Activated T-helper 17 cell treated with anti-CD3 and anti-CD28 coated beads, Interleukin-2, amount 50 U/mL, for 72 hours (primary cell): Measurements from ENCODE around the gene FER1L5. TPM values are rescaled to one million over a fixed set of nuclear protein-coding genes. Genes with fewer than 3 reads are reported as not detected.

ENCODE experiments used
- ATAC-seq: fragments of 150-1000 bp; cut with Tn5 transposase; replicated peaks from 2 replicates; pipeline ENCODE4 v1.10.0; 2021; ENCODE audit warnings: mild to moderate bottlenecking, moderate library complexity
- H3K27ac Mint-ChIP-seq: one replicate; pipeline ENCODE4 v1.8.0; 2022; ENCODE audit warnings: mixed read lengths
- H3K27me3 Mint-ChIP-seq: one replicate; pipeline ENCODE4 v1.8.0; 2022; ENCODE audit warnings: mixed read lengths
- H3K36me3 Mint-ChIP-seq: one replicate; pipeline ENCODE4 v1.8.0; 2022; ENCODE audit warnings: low read depth, mild to moderate bottlenecking, mixed read lengths
- H3K4me1 Mint-ChIP-seq: one replicate; pipeline ENCODE4 v1.8.0; 2022; ENCODE audit warnings: mixed read lengths
- H3K4me3 Mint-ChIP-seq: one replicate; pipeline ENCODE4 v1.8.0; 2022; ENCODE audit warnings: mild to moderate bottlenecking, mixed read lengths
- H3K9me3 Mint-ChIP-seq: one replicate; pipeline ENCODE4 v1.8.0; 2022; ENCODE audit warnings: mixed read lengths
- total RNA-seq, 2 donors: library from RNA; stranded (reverse); gene quantifications; one replicate each; pipeline ENCODE4 v1.2.3, GENCODE V29; 2022

Gene FER1L5
- total RNA-seq, 2 donors from 2014 or later = not detected

DNA sequence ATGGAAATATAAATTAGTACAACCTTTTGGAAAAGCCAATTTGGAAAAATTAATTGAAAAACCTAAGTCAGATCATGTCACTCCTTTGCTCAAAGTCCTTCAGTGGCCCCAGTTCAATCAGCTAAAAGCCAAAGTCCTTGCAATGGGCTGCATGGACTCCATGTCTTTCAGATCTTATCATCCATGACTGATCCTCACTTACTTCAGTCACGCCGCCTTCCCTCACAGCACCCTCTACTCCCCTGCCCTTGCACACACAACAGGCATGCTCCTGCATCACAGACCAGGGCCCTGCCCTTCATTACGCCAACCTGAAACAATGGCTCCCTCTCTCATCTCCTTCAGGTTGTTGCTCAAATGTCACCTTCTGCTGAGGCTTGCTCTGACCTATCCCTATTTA, 20.0 kb upstream of the FER1L5 start:
- Mint-ChIP-seq H3K4me1 (peaks cover 18% of the 10 kb centered on the region), H3K36me3 (peaks cover 94% of the 10 kb centered on the region), H3K9me3 (no peaks in the 10 kb centered on the region), H3K27me3 (no peaks in the 10 kb centered on the region), H3K4me3 (no peak overlapping the region), H3K27ac (no peak overlapping the region)
- ATAC-seq = no peak

DNA sequence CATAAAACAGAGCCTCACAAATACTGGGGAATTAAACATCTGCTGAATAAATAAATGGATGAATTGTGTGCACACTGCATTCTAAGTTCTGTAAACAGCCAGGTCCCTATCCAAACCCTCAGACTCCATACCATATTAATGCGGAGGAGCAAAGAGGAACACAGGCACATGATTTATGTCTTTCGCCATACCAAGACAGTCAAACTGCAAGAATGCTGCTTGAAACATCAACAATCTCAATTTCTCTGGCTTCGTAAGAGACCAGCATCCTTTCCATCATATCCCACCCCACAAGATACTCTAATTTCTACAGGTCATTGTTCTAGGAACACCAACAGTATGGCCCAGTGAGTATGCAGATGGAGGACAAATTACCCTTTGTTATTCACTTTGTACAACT, 19.4 kb upstream of the FER1L5 start:
- no peaks in the 10 kb centered on the region for H3K9me3 Mint-ChIP-seq
- ATAC-seq = no peak
- H3K36me3 Mint-ChIP-seq = peaks cover 94% of the 10 kb centered on the region
- no peaks in the 10 kb centered on the region for H3K27me3 Mint-ChIP-seq
- no peak overlapping the region for H3K27ac Mint-ChIP-seq
- peaks cover 18% of the 10 kb centered on the region for H3K4me1 Mint-ChIP-seq
- no peak overlapping the region for H3K4me3 Mint-ChIP-seq

DNA sequence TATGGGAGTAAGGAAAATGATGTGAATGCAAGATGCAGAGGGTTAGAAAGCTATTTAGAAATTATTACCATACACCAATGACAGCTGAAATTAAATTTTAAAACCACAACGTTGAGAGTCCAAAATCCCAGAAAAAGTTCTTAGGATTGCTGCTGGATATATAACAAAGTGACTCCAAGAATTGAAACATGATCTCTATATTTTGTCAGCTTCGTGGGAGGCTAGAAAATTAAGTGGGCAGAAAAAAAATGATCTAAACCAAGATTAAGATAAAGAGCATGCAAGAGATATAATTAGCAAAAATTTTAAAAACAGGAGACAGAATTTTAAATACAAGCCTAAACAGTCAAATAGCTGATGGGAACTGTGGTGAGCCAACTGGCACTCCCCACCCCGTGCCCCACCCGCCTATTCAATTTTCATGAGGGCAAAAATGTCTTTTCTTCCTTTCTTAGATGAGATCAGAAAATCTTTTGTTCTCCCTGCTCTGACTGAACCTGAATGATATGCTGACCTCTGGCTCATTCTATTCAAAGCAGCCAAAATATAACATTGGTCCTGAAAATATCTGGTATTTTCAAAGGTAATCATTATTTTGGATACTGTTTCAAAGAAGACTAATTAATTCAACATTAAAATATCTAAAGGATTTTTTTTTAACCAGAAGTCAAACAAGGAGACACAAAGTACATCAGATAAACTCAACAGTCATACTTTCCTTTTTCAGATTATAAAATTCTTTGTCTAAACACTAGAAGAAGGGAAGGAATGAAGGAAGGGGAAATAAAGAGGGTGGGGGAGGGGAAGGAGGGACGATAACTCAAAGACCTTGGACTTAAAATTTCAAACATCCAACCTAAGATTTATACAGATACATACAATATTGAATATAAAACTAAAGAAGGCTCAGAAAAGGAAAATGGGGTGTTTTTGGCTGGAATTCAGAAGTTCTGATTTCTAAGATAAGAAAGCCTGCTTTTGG, 16.7 kb upstream of the FER1L5 start:
- no peaks in the 10 kb centered on the region for H3K9me3 Mint-ChIP-seq
- peaks cover 94% of the 10 kb centered on the region for H3K36me3 Mint-ChIP-seq
- no peaks in the 10 kb centered on the region for H3K27me3 Mint-ChIP-seq
- no peak overlapping the region for H3K27ac Mint-ChIP-seq
- no peak overlapping the region for H3K4me3 Mint-ChIP-seq
- H3K4me1 Mint-ChIP-seq = peaks cover 13% of the 10 kb centered on the region
- ATAC-seq = no peak

DNA sequence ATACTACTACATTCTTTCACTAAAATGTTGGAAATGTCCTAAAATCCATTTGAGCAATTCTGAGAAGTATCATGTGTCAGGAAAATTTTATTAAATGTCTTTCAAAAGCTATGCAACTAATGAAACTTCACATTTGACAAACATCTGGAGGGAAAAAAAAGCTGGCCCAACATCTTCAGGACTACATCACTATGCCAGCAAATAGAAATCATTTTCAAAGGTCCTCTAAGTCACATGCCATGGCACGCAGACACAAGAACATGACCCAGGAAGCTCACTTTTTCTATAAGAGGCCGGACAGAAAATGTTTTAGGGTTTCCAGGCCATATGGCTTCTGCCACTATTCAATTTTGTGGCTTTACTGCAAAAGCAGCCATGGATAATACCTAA, 16.0 kb upstream of the FER1L5 start:
- Mint-ChIP-seq H3K36me3 (peaks cover 94% of the 10 kb centered on the region), H3K9me3 (no peaks in the 10 kb centered on the region), H3K27me3 (no peaks in the 10 kb centered on the region), H3K4me3 (no peak overlapping the region), H3K27ac (no peak overlapping the region), H3K4me1 (peaks cover 16% of the 10 kb centered on the region)
- ATAC-seq = no peak

DNA sequence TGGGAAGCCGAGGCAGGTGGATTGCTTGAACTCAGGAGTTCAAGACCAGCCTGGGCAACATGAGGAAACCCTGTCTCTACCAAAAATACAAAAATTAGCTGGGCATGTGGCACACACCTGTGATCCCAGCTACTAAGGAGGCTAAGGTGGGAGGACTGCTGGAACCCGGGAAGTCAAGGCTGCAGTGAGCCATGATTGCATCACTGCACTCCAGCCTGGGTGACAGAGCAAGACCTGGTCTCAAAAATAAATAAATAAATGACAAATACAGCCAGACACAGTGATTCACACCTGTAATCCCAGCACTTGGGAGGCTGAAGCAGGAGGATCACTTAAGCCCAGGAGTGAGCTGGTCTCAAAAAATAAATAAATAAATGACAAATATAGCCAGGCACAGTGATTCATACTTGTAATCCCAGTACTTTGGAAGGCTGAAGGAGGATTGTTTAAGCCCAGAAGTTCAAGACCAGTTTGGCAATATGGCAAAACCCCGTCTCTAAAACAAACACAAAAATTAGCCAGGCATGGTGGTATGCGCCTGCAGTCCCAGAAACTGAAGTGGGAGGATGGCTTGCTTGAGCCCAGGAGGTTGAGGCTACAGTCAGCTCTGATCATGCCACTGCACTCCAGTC, 10.6 kb upstream of the FER1L5 start:
- ATAC-seq = no peak
- no peaks in the 10 kb centered on the region for H3K9me3 Mint-ChIP-seq
- H3K27ac Mint-ChIP-seq = no peak overlapping the region
- H3K27me3 Mint-ChIP-seq = no peaks in the 10 kb centered on the region
- H3K4me3 Mint-ChIP-seq = no peak overlapping the region
- H3K4me1 Mint-ChIP-seq = peaks cover 27% of the 10 kb centered on the region
- H3K36me3 Mint-ChIP-seq = peaks cover 99% of the 10 kb centered on the region

DNA sequence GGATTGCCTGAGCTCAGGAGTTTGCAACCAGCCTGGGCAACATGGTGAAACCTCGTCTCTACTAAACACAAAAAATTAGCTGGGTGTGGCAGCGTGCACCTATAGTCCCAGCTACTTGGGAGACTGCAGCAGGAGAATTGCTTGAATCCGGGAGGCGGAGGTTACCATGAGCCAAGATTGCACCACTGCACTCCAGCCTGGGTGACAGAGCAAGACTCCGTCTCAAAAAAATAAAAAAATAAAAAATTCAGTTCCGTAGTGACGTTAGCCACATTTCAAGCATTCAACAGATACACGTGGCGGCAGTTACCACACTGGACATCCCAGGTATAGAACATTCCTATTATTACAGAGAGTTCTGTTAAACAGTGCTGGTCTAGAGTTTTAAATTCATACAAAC, 8.9 kb upstream of the FER1L5 start:
- Mint-ChIP-seq H3K4me1 (peaks cover 31% of the 10 kb centered on the region), H3K36me3 (peaks cover 92% of the 10 kb centered on the region), H3K4me3 (no peak overlapping the region), H3K27ac (no peak overlapping the region), H3K27me3 (no peaks in the 10 kb centered on the region), H3K9me3 (no peaks in the 10 kb centered on the region)
- no peak for ATAC-seq

DNA sequence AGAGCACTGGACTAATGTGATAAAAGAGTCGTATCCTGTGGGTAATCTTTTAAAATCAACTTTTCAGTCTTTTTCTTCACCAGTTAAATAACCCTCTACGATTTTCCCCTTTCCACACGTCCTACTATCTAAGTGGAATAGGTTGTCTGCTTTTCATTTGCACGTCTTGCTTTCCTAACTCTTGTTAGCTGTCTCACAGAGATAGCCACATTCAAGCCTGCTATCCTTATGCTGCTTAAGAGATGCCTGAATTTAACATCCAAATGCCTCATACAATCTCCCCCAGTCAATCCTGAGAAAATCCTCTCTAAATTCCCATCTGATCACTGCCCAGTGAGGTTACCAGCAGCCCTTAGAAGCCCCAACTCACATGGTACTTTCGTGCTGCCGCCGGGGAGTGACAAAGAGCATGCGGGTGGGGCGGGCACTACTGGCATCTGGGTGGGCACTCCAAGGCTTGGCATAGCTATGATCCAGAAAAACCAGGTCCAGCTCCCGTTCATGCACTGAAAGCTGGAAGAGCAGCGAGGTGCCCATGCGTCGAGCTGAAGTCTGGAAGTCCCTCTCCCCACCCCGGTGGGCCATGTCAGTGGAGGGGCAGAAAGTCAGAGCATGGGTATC, 5.9 kb upstream of the FER1L5 start:
- Mint-ChIP-seq H3K27me3 (no peaks in the 10 kb centered on the region), H3K9me3 (no peaks in the 10 kb centered on the region), H3K36me3 (peaks cover 62% of the 10 kb centered on the region), H3K4me3 (peak overlapping the region; percentile 93), H3K27ac (peak overlapping the region; percentile 88), H3K4me1 (peaks cover 26% of the 10 kb centered on the region)
- ATAC-seq = no peak

DNA sequence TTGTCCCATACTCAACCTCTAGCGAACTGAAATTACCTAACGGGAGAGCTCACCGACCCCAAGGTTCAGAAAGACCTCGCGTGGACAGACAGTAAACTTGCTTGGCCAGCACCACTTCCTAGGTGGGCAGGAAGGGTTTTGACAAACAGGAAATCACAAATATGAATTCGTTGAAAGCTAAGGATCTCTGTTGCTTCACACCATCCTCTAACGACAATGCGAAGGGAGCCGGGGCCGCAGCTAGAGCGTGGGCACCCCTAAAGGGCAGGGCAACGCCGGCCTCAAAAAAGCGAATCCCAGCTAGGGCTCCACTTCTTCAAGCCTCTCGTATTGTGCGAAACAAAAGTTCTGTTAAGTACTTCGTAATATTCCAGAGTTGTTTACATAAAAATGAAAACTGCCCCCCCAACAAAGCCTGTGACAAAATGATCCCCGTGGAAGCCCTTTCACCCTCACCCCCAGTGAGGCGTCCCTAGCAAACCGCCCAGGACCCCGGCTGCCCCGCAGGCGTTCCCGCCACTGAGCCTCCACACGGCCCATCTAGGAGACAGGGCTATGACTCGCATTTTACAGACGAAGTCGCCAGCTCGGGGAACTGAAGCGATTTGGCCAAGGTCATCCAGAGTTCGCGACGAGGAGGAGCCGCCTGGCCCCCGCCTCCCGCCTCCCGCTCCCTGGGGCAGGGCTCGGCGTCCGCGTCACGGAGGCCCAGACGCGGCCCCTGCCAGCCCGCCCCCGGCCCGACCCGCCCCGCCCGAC, 5.0 kb upstream of the FER1L5 start:
- peaks cover 53% of the 10 kb centered on the region for H3K36me3 Mint-ChIP-seq
- peak overlapping the region; percentile 93 for H3K4me3 Mint-ChIP-seq
- peaks cover 26% of the 10 kb centered on the region for H3K4me1 Mint-ChIP-seq
- peak overlapping the region; percentile 88 for H3K27ac Mint-ChIP-seq
- H3K27me3 Mint-ChIP-seq = no peaks in the 10 kb centered on the region
- peak; percentile 94 for ATAC-seq
- H3K9me3 Mint-ChIP-seq = no peaks in the 10 kb centered on the region

DNA sequence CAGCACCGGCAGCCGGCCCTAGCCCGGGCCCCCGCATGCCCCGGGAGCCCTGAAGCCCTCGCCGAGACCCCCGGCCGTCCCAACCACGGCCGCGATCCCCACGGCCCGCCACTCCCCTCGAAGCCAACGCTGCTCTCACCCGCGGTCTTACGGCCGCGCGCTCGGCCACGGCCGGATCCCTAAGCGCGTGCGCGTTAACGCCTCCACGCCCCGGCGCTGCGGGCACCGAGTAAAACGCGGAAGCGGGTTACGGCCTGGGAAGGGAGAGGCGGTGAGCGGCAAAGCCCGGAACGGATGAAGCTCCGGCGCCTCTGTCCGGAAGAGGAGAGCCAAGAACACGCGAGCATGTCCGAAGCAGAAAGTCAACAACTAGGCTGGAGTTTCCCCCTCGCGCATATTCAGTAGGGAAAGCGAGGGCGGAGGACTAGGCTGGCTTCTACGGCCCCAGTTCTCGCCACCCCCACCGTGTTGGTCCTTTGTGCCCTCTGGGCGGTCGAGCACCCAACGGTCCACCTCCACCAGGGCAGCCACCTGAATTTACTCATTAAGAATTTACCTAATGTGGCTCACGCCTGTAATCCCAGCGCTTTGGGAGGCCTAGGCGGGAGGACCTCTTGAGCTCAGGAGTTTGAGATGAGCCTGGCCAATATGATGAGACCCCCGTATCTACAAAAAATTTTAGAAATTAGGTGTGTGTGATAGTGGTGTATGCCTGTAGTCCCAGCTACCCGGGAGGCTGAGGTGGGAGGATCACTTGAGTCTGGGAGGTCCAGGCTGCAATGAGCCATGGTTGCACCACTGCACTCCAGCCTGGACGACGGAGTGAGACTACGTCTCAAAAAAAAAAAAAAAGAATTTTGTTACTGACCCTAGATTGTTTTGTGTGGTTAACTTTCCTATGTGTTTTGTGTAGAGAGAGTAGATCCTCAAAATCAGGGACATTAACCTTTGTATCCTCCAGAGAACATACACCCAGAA, 4.1 kb upstream of the FER1L5 start, which contains the start of gene KANSL3:
Gene KANSL3, minus strand, starts transcription at position 169 of the 978 bp plus-strand sequence. CDS start 1,177 bp downstream, outside the sequence.
- Mint-ChIP-seq H3K4me3 (peak within 1 kb of the TSS; percentile 93), H3K9me3 (no peaks in the 10 kb centered on the region), H3K36me3 (peaks cover 45% of the 10 kb centered on the region), H3K4me1 (peaks cover 26% of the 10 kb centered on the region), H3K27me3 (no peaks in the 10 kb centered on the region), H3K27ac (peak within 1 kb of the TSS; percentile 88)
- ATAC-seq = peak; percentile 80

DNA sequence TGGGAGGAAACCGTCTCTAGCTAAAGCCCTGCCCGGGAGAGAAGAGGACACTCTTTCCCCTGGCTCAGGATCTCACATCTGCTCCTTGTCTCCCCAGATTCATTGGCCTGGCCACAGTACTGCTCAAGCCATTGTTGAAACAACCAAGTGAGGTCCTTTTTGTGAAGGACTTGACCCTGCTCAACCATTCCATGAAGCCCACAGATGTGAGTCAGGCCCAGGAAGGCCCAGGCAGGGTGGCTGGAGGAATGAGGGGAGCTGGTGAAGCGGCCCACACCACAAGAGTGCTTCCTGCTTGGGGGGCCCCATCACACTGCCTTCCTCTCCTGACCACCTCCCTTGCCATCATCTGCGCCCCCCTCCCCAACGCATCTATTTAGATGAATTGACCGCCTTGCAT, 5.1 kb downstream of the FER1L5 start:
- peaks cover 3% of the 10 kb centered on the region for H3K27me3 Mint-ChIP-seq
- no peaks in the 10 kb centered on the region for H3K36me3 Mint-ChIP-seq
- H3K9me3 Mint-ChIP-seq = no peaks in the 10 kb centered on the region
- H3K4me1 Mint-ChIP-seq = no peaks in the 10 kb centered on the region
- no peak overlapping the region for H3K27ac Mint-ChIP-seq
- no peak for ATAC-seq
- no peak overlapping the region for H3K4me3 Mint-ChIP-seq

DNA sequence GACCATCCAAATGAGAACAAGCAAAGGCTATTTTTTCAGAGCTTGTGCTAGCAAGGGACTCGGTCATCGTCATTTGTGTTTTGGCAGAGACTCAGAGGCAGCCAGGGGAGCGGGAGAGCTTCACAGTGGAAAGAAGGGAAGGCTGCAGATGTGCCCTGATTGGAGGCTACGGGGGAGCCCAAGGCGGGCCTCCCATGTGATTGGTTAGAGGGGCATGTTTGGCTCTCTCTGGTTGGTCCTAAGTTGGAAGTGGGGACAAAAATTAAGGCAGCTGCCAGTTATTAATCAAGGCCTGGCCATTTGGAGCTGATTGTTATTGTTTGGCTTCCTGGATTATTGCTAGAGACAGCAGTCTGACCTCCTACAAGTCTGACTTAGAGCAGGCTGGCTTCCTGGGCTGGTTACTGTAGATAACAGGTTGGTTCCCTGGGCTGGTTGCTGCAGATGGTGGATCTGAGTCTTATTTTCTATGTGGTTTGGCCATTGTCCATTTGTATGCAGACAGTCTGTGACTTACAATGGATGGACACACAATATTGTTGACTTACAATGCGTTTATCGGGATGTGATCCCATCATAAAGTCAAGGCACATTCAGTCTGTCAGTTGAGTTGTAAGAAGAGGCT, 5.9 kb downstream of the FER1L5 start:
- H3K27me3 Mint-ChIP-seq = peaks cover 3% of the 10 kb centered on the region
- H3K9me3 Mint-ChIP-seq = no peaks in the 10 kb centered on the region
- H3K4me1 Mint-ChIP-seq = no peaks in the 10 kb centered on the region
- ATAC-seq = no peak
- no peak overlapping the region for H3K4me3 Mint-ChIP-seq
- no peak overlapping the region for H3K27ac Mint-ChIP-seq
- no peaks in the 10 kb centered on the region for H3K36me3 Mint-ChIP-seq

DNA sequence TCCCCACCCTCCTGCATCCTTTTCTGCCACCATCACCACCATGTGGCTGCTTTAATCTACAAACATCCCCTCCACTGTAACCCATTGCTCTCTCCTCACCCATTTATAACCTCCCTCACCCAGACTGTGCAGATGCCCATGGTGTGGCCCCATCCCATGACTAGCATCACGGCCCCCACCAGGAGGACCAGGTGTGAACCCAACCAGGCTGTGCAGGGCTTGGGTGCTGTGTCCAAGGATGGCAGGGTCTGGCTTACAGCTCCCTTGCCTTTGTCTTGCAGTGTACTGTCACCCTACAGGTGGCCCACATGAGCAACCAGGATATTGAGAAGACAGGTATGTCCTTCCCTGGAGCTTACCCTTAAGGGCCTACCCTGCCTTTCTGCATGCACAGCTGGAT, 6.8 kb downstream of the FER1L5 start:
- Mint-ChIP-seq H3K27me3 (peaks cover 3% of the 10 kb centered on the region), H3K9me3 (no peaks in the 10 kb centered on the region), H3K27ac (no peak overlapping the region), H3K4me3 (no peak overlapping the region), H3K4me1 (no peaks in the 10 kb centered on the region), H3K36me3 (no peaks in the 10 kb centered on the region)
- ATAC-seq = no peak

DNA sequence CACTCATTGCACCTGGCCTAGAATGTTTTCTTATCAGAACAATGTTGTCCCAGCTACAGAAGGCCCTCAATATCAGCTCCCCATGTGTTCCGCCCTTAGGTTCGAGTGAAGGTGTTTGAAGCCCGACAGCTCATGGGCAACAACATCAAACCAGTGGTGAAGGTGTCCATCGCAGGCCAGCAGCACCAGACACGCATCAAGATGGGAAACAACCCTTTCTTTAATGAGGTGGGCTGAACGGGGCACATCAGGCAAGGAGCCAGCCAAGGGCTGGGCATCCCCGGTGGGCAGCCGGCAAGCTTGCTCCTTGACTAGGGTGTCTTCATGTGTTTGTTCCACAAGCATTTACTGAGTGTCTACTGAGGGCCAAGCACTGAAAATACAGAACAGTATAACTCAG, 9.2 kb downstream of the FER1L5 start:
- H3K4me3 Mint-ChIP-seq = no peak overlapping the region
- H3K36me3 Mint-ChIP-seq = no peaks in the 10 kb centered on the region
- no peaks in the 10 kb centered on the region for H3K4me1 Mint-ChIP-seq
- no peak for ATAC-seq
- H3K27ac Mint-ChIP-seq = no peak overlapping the region
- peaks cover 3% of the 10 kb centered on the region for H3K27me3 Mint-ChIP-seq
- H3K9me3 Mint-ChIP-seq = no peaks in the 10 kb centered on the region
